Heart left ventricle (tissue), 16 donors: ENCODE results near the gene TLK1. TPM values are rescaled to one million over a fixed set of nuclear protein-coding genes. Genes with fewer than 3 reads are reported as not detected.

Experiments
- ATAC-seq, 4 donors: fragments of 200-7000 bp; cut with Tn5 transposase; one replicate each; pipeline ENCODE4 v1.9.1; 2020 to 2022; ENCODE audit warnings: moderate library complexity in 4 of 4, mild to moderate bottlenecking in 3 of 4, moderate number of reproducible peaks in 1 of 4
- DNase-seq, 5 donors: peaks; one replicate each; pipeline ENCODE4 v3.0.0-alpha.2; 2020
- H3K27ac ChIP-seq, 12 donors: fragments of 200-600 bp; sonication (generic) in 4 of 12; one replicate each; pipeline versions ENCODE4 v1.5.0 to v1.8.0; 2016 to 2022; ENCODE audit warnings: mild to moderate bottlenecking in 2 of 12
- H3K27me3 ChIP-seq, 9 donors: fragments of 200-600 bp; sonication (generic) in 2 of 9; one replicate each; pipeline versions ENCODE4 v1.5.1 to v1.8.0; 2016 to 2022; ENCODE audit warnings: mild to moderate bottlenecking in 3 of 9
- H3K36me3 ChIP-seq, 9 donors: fragments of 200-600 bp; sonication (generic) in 2 of 9; one replicate each; pipeline versions ENCODE4 v1.5.0 to v1.8.0; 2018 to 2022; ENCODE audit warnings: mild to moderate bottlenecking in 2 of 9
- H3K4me1 ChIP-seq, 12 donors: fragments of 200-600 bp; sonication (generic) in 4 of 12; one replicate each; pipeline versions ENCODE4 v1.5.0 to v1.8.0; 2016 to 2022; ENCODE audit warnings: mild to moderate bottlenecking in 3 of 12
- H3K4me3 ChIP-seq, 12 donors: fragments of 200-600 bp; sonication (generic) in 4 of 12; one replicate each; pipeline versions ENCODE4 v1.5.0 to v1.8.0; 2017 to 2022; ENCODE audit warnings: mild to moderate bottlenecking in 9 of 12, moderate library complexity in 4 of 12
- H3K9me3 ChIP-seq, 12 donors: fragments of 200-600 bp; sonication (generic) in 4 of 12; one replicate each; pipeline versions ENCODE4 v1.5.0 to v1.8.0; 2016 to 2022; ENCODE audit warnings: mild to moderate bottlenecking in 1 of 12
- CTCF ChIP-seq, 12 donors: fragments of 200-600 bp; sonication (generic) in 4 of 12; IDR thresholded peaks; one replicate each; pipeline versions ENCODE4 v1.5.0 to v1.8.0; 2018 to 2022; ENCODE audit warnings: antibody characterized with exemption in 12 of 12, mild to moderate bottlenecking in 5 of 12
- POLR2A ChIP-seq, 2 donors: fragments of 450-650 bp; IDR thresholded peaks; one replicate each; pipeline ENCODE4 v1.6.1; 2017; ENCODE audit warnings: antibody characterized with exemption in 2 of 2, mild to moderate bottlenecking in 2 of 2, moderate library complexity in 2 of 2
- WGBS, 4 donors: extraction: QIAGEN DNeasy Blood & Tissue Kit in 2 of 4; methylation state at CpG; one replicate each; pipeline versions ENCODE4 v1.1.5 to v1.1.7; 2013 to 2018; 5-methylcytosine and 5-hydroxymethylcytosine counted together
- intact Hi-C, 10 donors: fragments of 100-400 bp; cut with DNase I; formaldehyde crosslinking; loops; one replicate each; pipeline versions ENCODE4 v1.11.1 to v1.14.2; 2022
- polyA plus RNA-seq, 2 donors: library from polyadenylated mRNA; stranded (reverse); fragments of 200-250 nt; gene quantifications; one replicate each; pipeline ENCODE4 v1.2.3, GENCODE V29; 2013
- total RNA-seq, 9 donors: library from RNA; depleted of rRNA in 2 of 9; stranded (reverse); fragments of >200 nt in 2 of 9; fragmentation: NEBNext Ultra II Directional in 3 of 9; extraction: Animal tissue kit (Norgen Biotek cat#: 25700) in 3 of 9; gene quantifications; one replicate each; pipeline versions ENCODE4 v1.1.0 to v1.2.4, GENCODE V29; 2016 to 2023
- donor health status: ischemic (EF 13 %, LVEDD 7.1; RV severe dilation, severe dysfunction).
- donor health status: healthy with polysubstance abuse.
- donor health status: DM: no; HTN: yes; CAD: no.
- donor health status: DM: no; HTN: no; CAD: no.
- donor health status: ischemic (EF 25% LVEDD 6.9; RV normal size, moderate dysfunction).
- donor health status: ischemic (EF 25% LVEDD 5.7; RV mildly dilated, moderate dysfunction).
- donor health status: healthy.
- donor health status: DM: yes; HTN: yes; CAD: no.
- donor health status: ischemic (EF 35%, LVEDD 5.7; RV mildly dilated, moderate dysfunction).
- donor health status: nonischemic (EF 11% LVEDD 7.7; RV severe dilation, severe dysfunction).
- donor health status: DM: yes; HTN: yes; CAD: no.
- donor health status: PGD.
- donor health status: ischemic (EF 29% LVEDD 5.4; RV normal size, mild dysfunction).
- donor health status: nonischemic (EF 23%, LVEDD 6.1; RV moderate dilation, normal function).

The TLK1 gene
- total and polyA plus RNA-seq, 11 donors: 7.2 to 41.4 (median 26.8) TPM

GRCh38 chr2:171205551-171205950, 44.9 kb upstream of the TLK1 start:
- ATAC-seq: no peak
- intact Hi-C loops: no loop called here

GRCh38 chr2:171201767-171202166, 41.1 kb upstream of the TLK1 start:
- no peak for TF ChIP-seq POLR2A (IDR thresholded peaks at IDR 0.05)
- no peak for TF ChIP-seq CTCF (IDR thresholded peaks at IDR 0.05)
- no peak overlapping the region for H3K4me3 ChIP-seq
- H3K4me1 ChIP-seq: no peaks in the 10 kb centered on the region
- H3K9me3 ChIP-seq: peaks cover 0 to 3% (median 0%) of the 10 kb centered on the region in 12 donors
- 55 to 74% (median 66%) methylated on average over 4 of the region's 4 CpGs for WGBS, 4 donors
- H3K27me3 ChIP-seq: peaks cover 0 to 9% (median 0%) of the 10 kb centered on the region in 9 donors
- no peak for DNase-seq
- intact Hi-C loops: no loop called here
- H3K36me3 ChIP-seq: no peaks in the 10 kb centered on the region
- ATAC-seq: no peak
- no peak overlapping the region for H3K27ac ChIP-seq

More at GRCh38 chr2:171205551-171205950, 44.9 kb upstream of the TLK1 start:
- TF ChIP-seq CTCF (IDR thresholded peaks at IDR 0.05) (no peak), POLR2A (IDR thresholded peaks at IDR 0.05) (no peak)
- Histone ChIP-seq H3K9me3 (peaks cover 0 to 5% (median 0%) of the 10 kb centered on the region in 12 donors), H3K4me3 (no peak overlapping the region), H3K36me3 (no peaks in the 10 kb centered on the region), H3K27ac (no peak overlapping the region), H3K4me1 (no peaks in the 10 kb centered on the region), H3K27me3 (peaks cover 0 to 9% (median 0%) of the 10 kb centered on the region in 9 donors)
- no peak for DNase-seq
- 89 to 96% (median 94%) methylated on average over 2 of the region's 2 CpGs for WGBS, 4 donors

- Histone ChIP-seq H3K27me3 (peaks cover 0 to 9% (median 0%) of the 10 kb centered on the region in 9 donors), H3K36me3 (no peaks in the 10 kb centered on the region), H3K9me3 (no peaks in the 10 kb centered on the region), H3K27ac (no peak overlapping the region), H3K4me1 (no peaks in the 10 kb centered on the region), H3K4me3 (no peak overlapping the region)
- no peak for DNase-seq
- 37 to 55% (median 41%) methylated on average over 1 of the region's 1 CpG for WGBS, 4 donors
- no peak for ATAC-seq
- TF ChIP-seq CTCF (IDR thresholded peaks at IDR 0.05): no peak
- TF ChIP-seq POLR2A (IDR thresholded peaks at IDR 0.05): no peak
- intact Hi-C loops: no loop called here
Measured at GRCh38 chr2:171201271-171201670, 40.6 kb upstream of the TLK1 start.

GRCh38 chr2:171200469-171200868, 39.8 kb upstream of the TLK1 start:
- no peak for DNase-seq
- no peak overlapping the region for H3K4me3 ChIP-seq

More at GRCh38 chr2:171200469-171200868, 39.8 kb upstream of the TLK1 start:
- H3K9me3 ChIP-seq: no peaks in the 10 kb centered on the region
- ATAC-seq: no peak
- 95 to 100% (median 97%) methylated on average over 1 of the region's 1 CpG for WGBS, 4 donors
- peaks cover 0 to 9% (median 0%) of the 10 kb centered on the region in 9 donors for H3K27me3 ChIP-seq
- intact Hi-C loops: no loop called here
- no peak for TF ChIP-seq CTCF (IDR thresholded peaks at IDR 0.05)
- no peak overlapping the region for H3K27ac ChIP-seq
- H3K36me3 ChIP-seq: no peaks in the 10 kb centered on the region
- no peaks in the 10 kb centered on the region for H3K4me1 ChIP-seq
